ENCODE results near the gene FUCA2.
"Not testable (repeated sequence)": the region's sequence is repeated elsewhere in the genome, so short reads cannot be mapped to it uniquely, and the experiment has no call there.

FUCA2 gene

GRCh38 chr6:143490775-143491174, 20.7 kb downstream of the FUCA2 start:
- no peak for DNase-seq

- no peak for DNase-seq
Observed at GRCh38 chr6:143490244-143490643, 21.3 kb downstream of the FUCA2 start.

- DNase-seq: no peak
Observed at GRCh38 chr6:143486752-143487151, 24.8 kb downstream of the FUCA2 start.

DNA sequence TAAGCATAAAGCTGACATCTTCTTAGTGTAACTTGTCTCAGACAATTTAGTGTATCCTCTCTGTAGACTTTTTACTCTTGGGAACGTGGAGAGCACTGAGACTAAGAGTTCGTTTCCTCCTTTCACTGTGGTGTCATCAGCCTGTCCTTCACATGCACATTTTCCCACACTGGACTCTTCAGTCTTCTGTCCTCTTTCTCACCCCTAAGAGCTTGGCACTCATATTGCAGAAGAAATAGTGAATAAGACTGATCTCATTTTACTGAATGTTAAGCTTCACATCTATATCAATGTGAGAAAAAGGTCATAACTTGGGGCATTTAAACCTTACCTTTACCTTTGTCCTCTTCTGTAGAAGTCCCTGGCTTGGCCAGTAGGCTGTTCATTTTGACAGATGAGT, 25.6 kb downstream of the FUCA2 start:
- DNase-seq: no peak

GRCh38 chr6:143482593-143482992, 28.9 kb downstream of the FUCA2 start:
- DNase-seq: no peak

- no peak for DNase-seq
Observed at GRCh38 chr6:143478479-143479062, 32.9 kb downstream of the FUCA2 start.

GRCh38 chr6:143476545-143476944, 35.0 kb downstream of the FUCA2 start:
- no peak for DNase-seq

DNA sequence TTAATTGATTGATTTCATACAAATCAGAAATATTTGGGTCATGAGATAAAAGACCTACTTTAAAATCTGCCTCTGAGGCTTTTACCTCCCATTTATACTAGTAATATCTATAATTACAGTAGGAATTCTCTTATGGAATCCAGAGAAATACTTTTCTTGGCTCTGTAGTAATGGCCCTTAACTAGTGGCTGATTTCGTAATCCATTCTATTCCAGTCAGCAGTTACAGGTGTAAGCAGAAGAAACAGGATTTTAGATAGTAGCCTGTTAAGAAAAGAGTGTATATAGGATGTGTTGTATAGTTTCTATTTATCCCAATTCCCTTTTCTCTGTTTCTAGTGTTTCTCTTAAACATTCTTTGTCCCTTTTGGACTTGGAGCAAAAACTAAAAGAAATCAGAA, 39.7 kb downstream of the FUCA2 start:
- no peak for DNase-seq

DNA sequence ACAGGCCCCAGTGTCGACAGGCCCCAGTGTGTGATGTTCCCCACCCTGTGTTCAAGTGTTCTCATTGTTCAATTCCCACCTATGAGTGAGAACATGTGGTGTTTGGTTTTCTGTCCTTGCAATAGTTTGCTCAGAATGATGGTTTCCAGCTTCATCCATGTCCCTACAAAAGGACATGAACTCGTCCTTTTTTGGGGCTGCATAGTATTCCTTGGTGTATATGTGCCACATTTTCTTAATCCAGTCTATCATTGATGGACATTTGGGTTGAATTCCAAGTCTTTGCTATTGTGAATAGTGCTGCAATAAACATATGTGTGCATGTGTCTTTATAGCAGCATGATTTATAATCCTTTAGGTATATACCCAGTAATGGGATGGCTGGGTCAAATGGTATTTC, 42.7 kb downstream of the FUCA2 start:
- DNase-seq: not testable (repeated sequence)

GRCh38 chr6:143468026-143468425, 43.5 kb downstream of the FUCA2 start:
- no peak for DNase-seq

GRCh38 chr6:143465546-143465945, 46.0 kb downstream of the FUCA2 start:
- DNase-seq: no peak

DNA sequence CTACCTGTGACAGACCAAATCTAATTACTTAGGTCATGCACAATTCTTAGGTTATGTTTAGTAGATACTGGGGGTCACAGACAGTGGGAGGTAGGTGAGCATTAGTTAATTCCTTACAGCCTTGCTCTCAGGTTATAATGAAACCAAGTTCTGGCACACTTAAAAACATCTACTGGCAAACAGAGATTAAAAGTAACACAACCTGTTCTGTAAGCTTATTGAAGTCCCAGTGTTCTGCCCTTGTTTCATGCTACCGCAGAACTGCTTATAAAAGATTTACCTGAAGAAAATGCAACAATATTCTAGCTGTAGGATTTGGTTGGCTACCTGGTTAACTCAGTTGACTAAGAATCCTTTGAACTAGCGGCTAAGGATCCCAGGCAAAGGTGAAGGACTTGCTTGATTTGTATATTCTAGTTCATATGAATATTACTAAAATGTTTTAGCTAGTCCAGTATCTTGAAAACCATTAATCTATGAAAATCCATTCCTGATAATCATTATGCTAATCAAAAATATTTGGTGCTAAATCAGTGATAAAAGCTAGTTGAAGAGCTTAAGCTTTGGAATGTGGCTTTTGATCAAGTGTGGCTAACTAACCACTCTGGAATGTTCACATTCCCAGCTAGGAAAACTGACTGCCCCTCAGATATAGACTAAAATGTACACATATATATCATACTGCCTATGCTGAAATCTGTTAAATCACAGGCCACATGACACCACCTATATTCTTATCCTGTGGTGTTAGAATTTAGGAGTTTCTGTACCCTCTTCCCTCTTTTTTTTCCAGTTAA, 53.8 kb downstream of the FUCA2 start:
- no peak for DNase-seq

GRCh38 chr6:143451531-143451930, 60.0 kb downstream of the FUCA2 start:
- DNase-seq: no peak

- peak; percentile 87 for DNase-seq
Observed at GRCh38 chr6:143450453-143451371, 60.8 kb downstream of the FUCA2 start, which contains the start of the genes ADAT2 and PEX3. ADAT2 (minus strand) TSS chr6:143450695; CDS start chr6:143450658, 37 bp downstream. PEX3 (plus strand) TSS chr6:143450805; CDS start chr6:143451043, 238 bp downstream.

DNA sequence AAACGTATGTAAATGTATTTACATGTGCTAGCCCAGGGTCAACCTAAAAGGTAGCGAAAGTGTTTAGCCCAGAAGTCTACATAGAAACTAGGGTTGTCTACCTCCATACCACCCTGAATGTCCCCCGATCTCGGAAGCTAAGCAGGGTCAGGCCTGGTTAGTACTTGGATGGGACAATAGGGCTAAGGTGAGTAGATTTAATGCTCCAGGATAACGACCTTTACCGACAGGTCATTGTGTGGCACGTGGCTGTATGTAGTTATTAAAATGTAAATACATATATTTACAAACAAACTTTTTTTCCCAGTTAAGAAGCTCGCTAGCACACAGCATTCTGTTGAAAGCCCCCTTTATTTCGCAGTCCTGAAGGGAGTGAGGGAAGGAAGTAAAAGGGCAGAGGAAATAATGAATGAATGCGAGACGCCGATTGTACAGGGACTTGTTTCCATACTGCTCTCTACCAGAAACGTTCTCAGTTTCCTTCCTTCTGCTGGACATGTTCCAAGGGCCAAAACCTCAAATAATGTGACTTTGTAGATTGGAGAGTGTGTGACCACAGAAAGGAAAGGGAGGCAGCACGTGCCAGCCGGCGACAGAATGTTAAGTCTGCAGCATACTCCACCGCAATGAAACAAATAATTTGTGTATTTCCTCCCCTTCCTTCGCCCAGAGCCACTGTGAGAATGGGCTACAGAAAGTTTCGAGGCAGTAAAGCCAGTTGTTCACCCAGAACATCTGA, 61.6 kb downstream of the FUCA2 start:
- DNase-seq: peak; percentile 31

DNA sequence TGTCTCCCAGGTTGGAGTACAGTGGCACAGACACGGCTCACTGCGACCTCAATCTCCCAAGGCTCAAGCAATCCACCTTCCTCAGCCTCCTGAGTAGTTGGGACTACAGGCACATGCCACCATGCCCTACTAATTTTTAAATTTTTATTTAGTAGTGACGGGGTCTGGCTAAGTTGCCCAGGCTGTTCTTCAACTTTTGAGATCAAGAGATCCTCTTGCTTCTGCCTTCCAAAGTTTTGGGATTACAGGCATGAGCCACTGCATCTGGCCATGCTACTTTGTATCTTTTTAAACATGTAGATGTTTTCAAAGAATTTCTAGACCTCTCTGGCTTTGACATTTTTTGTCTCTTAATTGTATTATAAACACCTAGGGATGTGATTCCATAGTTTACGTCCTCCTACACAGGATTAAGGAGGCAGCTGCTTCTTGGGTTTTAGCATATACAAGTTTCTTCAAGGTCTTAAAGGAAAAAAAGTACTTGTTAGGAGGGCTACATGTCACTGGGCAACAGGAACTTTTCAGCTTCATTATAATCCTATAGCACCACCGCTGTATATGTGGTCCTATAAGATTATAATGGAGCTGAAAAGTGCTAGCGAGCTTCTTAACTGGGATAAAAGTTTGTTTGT, 62.3 kb downstream of the FUCA2 start:
- no peak for DNase-seq

GRCh38 chr6:143447865-143448264, 63.7 kb downstream of the FUCA2 start:
- DNase-seq: not testable (repeated sequence)
